GM12873 (cell line): ENCODE data around the gene ZNF678.

Experiments used
- CTCF ChIP-seq: IDR thresholded peaks from 2 replicates; pipeline ENCODE4 v1.5.1; 2012; ENCODE audit warnings: low read depth, mild to moderate bottlenecking, moderate library complexity, low read length, control low read depth; ENCODE audit not compliant: insufficient read depth; ENCODE audit errors: missing control alignments

ZNF678 gene

DNA sequence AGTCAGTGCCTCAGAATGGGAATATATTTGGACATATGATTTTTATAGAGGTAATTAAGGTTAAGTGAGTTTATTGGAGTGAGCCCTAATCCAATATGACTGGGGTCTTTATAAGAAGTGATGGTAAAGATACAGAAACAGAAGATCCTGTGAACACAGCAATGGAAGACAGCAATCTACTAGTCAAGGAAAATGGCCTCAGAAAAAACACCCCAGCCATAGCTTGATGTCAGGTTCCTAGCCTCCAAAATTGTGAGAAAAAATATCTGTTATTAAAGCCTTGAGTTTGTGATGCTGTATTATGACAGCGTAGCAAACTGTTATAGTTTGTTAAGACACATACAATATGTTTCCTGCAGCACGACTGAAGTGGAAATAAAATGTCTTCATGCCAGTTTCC, 99.6 kb downstream of the ZNF678 start:
- no peak for TF ChIP-seq CTCF

DNA sequence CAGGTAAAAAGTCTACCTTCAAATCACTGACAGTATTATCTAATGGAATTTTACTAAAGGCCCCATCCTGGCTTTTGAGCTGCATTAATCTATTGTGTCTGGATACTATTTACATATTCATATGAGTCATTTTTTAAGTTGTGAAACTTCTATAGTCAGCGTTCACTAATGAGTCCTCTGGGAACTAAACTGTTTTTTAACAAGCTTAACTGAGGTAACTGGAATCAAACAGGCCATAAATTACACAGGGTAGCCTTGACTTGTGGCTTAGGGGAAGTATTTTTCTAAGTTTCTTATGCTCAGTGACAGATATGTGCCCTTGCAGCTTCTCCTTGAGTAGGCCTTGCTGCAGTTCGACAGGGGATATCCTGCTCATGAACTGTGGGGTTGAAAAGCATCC, 102.9 kb downstream of the ZNF678 start:
- no peak for TF ChIP-seq CTCF

- no peak for TF ChIP-seq CTCF
Measured at GRCh38 chr1:227673441-227673840, 110.1 kb downstream of the ZNF678 start.

- TF ChIP-seq CTCF, result no peak
Measured at GRCh38 chr1:227685807-227686206, 122.5 kb downstream of the ZNF678 start.

DNA sequence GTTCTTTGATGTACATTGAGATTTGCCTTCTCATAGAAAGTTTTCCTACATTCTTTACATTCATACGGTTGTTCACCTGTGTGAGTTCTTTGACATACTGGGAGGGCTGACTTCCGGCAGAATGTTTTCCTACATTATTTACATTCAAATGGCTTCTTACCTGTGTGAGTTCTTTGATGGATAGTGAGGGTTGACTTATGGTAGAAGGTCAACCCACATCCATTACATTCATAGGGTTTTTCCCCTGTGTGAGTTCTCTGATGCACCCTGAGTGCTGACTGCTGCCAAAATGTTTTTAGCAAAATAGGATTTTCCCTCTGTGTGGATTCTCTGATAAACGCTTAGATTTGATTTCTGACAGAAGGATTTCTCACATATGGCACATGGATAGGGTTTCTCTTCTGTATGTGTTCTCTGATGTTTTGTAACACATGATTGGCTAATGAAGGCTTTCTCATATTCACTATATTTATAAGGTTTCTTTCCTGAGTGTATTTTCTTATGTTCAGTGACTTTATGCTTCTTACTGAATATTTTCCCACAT, 134.0 kb downstream of the ZNF678 start:
- no peak for TF ChIP-seq CTCF

DNA sequence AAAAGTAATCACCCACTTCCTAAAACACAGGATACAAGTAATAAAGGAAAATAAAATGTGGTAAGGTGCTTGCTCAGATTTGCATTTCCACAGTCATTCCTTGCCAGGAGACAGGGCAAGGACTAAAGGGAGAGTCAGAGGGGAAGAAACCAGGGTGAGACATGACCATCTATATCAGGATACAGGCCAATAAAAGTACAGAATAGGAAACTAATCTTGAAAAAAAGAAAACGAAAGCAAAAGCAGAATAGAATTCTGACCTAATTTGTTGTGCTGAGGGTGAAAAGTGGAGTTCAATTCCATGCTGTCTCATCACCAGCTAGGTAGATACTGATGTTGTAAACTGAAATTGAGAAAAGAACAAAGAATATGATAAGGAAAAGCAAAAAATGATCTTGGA, 144.5 kb downstream of the ZNF678 start:
- no peak for TF ChIP-seq CTCF

DNA sequence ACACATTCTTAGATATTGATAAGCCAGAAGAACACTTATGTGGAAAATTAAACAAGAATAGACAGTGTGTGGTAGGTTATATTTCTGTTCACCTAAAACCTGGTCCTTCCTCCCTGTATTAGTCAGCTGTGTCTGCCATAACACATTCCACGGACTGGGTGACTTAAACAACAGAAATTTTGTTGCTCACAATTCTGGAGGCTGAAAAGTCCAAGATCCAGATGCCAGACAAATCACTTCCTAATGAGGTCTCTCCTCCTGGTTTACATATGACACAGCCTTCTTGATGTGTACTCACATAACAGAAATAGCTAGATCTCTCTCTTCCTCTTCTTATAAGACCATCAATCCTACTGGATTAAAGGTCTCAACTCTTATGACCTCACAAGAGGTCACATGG, 146.1 kb downstream of the ZNF678 start:
- TF ChIP-seq CTCF, result no peak
